LHCN-M2 (cell line): ENCODE measurements around the gene SEMA5B. TPM values are rescaled to one million over a fixed set of nuclear protein-coding genes. Genes with fewer than 3 reads are reported as not detected.

Experiments used
- DNase-seq: peaks from one replicate; pipeline ENCODE4 v3.0.0-alpha.2; 2012; ENCODE audit warnings: low read depth
- polyA plus RNA-seq: library from polyadenylated mRNA; unstranded; fragments of >200 nt; gene quantifications from one replicate; pipeline ENCODE4 v1.2.1, GENCODE V29; 2012; ENCODE audit warnings: missing spikeins
- total RNA-seq: library from RNA; depleted of rRNA; stranded (reverse); fragments of >200 nt; gene quantifications from 2 replicates; pipeline ENCODE4 v1.2.3, GENCODE V29; 2014; rRNA removed

Gene SEMA5B, protein sequence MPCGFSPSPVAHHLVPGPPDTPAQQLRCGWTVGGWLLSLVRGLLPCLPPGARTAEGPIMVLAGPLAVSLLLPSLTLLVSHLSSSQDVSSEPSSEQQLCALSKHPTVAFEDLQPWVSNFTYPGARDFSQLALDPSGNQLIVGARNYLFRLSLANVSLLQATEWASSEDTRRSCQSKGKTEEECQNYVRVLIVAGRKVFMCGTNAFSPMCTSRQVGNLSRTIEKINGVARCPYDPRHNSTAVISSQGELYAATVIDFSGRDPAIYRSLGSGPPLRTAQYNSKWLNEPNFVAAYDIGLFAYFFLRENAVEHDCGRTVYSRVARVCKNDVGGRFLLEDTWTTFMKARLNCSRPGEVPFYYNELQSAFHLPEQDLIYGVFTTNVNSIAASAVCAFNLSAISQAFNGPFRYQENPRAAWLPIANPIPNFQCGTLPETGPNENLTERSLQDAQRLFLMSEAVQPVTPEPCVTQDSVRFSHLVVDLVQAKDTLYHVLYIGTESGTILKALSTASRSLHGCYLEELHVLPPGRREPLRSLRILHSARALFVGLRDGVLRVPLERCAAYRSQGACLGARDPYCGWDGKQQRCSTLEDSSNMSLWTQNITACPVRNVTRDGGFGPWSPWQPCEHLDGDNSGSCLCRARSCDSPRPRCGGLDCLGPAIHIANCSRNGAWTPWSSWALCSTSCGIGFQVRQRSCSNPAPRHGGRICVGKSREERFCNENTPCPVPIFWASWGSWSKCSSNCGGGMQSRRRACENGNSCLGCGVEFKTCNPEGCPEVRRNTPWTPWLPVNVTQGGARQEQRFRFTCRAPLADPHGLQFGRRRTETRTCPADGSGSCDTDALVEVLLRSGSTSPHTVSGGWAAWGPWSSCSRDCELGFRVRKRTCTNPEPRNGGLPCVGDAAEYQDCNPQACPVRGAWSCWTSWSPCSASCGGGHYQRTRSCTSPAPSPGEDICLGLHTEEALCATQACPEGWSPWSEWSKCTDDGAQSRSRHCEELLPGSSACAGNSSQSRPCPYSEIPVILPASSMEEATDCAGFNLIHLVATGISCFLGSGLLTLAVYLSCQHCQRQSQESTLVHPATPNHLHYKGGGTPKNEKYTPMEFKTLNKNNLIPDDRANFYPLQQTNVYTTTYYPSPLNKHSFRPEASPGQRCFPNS
- total RNA-seq, result 0.06 TPM in 1 of 2 replicates, not detected in the other
- polyA plus RNA-seq, result not detected

DNA sequence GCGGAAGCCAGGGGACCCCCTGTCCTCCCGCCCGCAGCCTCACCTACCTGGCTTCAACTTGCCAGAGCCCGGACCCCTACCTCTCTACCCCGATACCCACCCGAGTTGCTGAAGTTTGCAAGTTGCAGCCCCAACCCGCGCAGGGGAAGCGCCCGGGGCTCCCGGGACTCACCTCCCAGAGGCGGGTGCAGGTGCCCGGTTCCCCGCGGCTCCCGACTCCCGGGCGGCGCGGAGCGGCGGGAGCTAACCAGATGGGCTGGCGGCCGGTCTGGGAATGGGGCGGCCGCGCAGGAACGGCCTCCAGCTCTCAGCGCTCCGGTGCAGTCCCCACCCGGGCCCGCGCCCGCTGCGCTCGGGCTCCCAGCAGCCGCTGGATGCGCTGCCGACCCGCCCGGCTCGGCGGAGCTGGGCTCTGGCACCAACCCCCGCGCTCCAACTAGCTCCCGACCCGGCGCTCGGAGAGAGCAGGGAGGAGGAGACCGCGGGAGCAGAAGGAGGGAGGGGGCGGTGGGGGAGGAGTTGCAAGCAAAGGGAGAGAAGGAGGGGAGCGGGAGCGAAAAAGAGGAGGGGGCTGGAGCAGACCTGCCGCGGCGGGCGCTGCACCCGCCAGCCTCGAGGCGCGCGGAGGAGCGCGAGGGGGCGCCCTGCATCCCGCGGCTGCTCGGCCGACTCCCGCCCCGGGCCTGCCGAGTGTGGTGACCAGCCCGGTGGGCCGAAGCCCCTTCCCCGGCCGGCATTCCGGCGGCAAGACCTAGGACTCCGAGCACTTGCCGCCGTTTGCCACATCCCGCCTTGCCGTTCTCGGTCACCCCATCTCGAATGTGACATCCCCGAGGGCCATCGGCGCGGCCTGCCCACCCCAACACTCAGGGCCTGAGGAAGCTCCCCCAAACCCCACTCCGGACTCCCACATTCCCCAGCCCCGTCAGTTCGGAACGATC, at the start of gene SEMA5B:
Gene SEMA5B, minus strand, starts transcription at position 472 of the 941 bp plus-strand sequence. CDS start 66,500 bp downstream, outside the sequence.
- DNase-seq, result no peak

DNA sequence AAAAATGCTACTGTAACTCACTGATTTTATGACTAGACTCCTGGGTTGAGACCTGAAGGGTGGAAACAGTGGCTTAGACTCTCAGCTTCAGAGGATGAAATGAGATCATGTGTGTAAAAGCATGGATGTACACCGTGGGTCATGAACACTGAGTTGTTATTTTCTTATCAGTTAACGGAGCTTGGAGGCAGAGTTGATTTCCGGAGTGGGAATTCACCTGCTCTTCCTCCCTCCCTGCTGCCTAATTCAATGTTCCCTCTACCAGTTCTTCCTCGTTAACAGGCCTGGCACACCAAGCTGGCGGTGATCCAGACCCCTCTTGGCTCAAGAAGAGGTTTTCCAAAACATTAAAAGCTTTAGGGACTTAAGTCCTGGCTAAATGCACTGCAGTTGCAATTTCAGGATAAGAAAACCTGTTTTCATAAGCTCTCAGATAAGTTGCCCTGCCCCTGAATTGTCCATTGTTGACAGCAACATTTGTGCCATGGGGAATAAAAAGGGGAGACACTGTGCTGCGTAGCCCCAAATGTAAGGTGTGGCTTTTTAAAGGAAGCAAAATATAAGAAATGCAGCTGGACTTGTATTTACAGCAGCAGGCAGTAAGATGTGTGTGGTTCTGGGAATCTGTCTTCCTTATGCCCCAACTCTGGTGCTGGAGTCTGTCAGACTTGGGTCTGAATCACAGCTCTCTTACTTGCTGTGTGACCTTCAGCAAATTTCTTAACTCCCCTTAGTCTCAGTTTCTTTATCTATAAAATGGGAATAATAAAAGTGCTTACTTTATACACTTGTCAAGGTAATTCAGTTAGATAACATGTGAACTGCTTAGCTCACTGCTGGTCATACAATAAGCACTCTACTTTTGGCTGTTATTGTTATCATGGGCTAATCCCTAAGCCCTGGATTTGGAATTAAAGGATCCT, 49.2 kb upstream of the SEMA5B start:
- DNase-seq, result no peak

DNA sequence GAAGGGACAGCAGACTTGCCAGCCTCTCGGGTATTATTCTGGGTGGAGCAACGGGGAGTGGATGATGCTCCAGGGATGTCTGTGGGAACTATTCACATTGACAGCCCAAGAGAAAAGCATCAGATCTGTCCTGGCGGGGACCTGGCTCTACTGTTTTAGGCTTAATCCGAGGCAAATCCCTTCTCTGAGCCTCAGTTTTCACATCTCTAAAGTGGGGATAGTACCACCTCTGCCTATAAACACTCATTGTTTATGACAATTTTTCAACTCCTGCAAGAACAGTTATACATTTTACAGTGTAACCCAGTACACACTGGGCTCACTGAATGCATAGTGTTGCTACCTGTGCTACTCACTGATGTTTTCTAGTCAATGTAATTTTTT, 48.5 kb upstream of the SEMA5B start:
- no peak for DNase-seq

DNA sequence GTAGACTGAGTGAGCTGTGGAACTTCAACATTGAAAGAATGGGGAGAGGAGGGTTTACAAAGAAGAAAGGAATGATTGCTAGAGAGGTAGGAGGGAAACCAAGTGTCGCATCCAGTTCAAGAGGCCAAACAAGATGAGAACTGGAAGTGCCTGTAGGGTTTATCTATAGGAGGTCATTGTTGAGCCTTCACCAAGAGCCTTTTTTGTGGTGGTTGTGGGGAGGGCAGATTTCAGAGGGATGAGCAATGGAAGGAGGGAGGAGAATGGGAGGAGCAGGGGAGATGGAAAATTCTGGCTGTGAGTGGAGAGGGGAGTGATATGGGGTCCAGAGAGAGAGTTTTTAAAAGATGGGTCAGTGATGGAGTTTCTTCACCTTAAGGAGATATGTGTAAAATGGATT, 47.8 kb upstream of the SEMA5B start:
- peak; percentile 22 for DNase-seq

DNA sequence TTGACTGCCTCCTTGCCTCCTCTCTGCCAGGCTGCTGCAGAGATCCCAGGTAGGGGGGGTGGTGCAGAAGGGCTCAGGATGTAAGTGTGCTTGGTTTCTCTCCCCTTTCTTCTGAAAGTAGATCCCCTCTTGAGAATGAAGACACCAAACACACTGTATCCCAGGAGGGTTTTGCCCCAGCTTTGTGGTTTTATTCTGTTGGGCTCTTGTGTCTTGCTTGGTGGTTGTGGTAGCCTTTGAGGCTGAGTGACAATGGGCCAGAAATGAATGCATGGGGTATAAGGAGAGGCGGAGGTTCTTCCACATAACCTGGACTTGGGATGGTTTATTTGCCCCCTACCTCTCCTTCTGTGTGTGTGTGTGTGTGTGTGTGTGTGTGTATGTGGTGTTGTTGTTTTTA, 45.0 kb upstream of the SEMA5B start:
- DNase-seq, result no peak

DNA sequence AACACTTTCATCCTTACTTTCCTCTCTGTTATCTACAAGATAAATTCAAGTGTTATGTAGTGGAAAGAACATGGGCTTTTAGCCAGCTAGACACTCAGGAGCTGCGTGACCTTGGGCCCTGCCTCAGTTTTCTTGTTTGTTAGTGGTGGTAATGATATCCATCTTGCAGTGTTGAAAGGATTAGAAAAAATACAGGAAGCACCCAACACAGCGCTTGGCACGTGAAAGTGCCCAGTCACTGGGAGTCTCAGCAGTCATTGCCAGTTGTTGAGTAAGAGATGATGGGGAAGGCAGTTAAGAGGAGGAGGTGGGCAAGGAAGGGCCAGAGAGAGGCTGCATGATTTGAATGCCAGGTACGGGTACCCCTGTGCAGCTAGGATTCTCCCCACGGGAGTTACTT, 44.6 kb upstream of the SEMA5B start:
- no peak for DNase-seq

DNA sequence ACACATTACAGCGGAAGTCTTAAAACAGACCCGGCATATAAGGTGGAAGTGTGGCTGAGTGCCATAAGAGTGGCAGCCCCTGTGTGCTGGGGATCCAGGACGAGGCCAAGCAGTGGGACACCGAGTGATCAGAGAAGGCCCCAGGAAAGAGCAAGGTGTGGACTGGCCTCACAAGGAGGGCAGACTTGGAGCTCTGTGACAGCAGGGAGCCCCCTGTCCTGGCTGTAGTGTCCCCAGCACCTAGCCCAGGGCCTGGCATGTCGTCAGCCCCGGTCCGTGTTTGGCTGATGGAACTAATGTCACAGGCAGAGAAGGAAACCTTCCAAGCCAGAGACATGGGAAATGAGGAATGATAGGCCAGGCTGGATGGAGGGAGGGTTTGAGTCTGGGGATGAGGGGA, 44.0 kb upstream of the SEMA5B start:
- no peak for DNase-seq

DNA sequence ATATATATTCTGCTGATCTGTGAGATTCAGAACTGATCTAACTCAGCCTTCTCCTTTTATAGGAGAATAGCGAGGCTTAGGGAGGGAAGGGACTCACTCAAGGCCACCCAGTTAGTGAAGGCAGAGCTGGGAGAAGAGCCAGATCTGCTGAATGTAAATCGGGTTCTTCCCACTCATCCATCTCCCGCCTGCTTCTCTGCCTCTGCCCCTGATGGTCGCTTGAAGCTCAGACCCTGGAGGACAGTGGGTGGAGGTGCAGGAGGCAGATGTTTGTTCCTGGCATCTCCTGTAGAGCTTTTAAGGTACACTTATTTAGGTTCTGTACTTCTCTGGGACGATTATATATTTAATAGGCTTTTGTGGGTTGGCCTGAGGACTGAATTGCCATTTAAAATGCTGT, 43.6 kb upstream of the SEMA5B start:
- DNase-seq, result no peak

DNA sequence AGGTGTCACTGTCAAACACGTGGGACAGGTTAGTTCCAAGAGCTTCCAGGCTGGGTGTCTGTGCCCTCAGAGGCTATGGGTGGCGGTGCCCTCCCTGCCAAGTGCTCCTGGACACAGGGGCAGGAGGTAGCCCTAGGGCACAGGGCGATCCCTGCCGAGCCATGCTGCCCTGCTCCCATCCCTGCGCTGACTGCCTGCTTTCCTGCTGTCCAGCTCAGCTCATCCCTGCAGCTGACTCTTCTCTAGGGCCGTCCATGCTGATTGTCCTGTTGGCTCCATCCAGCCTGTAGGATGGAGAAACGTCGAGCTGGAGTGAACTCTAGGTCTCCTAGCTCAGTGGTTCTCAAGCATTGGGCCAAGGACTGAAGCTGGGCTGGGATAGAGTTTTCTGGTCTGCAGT, 42.9 kb upstream of the SEMA5B start:
- DNase-seq, result no peak

DNA sequence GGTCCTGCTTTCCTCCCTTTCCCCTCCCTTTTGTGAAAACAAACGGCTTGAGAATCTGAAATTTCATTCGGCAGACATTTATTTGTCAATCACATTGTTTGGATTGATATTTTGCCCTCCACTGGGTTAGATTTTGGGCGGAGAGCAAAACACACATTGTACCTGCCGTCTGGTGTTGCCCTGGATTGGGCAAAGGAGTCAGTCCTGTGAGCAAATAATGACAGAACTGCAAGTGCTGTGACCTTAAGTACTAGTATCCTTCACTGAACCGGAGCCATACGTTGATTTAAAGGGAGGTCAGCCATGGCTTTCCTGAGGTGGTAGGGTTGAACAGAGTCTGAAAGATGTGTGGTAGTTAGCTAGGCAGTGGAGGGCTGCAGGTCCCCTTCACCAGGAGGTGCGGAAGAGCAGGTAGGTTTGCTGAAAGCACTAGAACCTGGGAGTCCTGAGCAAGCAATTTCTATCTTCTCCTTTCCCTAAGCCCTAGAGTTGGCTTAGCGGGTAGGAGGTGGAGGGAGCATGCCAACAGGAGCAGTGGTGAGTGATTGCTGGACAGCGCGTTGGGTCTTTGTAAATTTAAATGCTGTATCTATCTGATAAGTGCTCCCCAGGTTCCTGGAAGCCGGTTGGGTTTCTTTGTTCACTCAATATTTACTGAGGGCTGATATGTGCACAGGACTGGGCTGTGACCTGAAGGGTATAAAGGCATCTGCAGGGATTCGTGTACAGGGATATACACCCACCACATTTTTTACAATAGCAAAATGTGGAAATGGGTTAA, 41.2 kb upstream of the SEMA5B start:
- no peak for DNase-seq

DNA sequence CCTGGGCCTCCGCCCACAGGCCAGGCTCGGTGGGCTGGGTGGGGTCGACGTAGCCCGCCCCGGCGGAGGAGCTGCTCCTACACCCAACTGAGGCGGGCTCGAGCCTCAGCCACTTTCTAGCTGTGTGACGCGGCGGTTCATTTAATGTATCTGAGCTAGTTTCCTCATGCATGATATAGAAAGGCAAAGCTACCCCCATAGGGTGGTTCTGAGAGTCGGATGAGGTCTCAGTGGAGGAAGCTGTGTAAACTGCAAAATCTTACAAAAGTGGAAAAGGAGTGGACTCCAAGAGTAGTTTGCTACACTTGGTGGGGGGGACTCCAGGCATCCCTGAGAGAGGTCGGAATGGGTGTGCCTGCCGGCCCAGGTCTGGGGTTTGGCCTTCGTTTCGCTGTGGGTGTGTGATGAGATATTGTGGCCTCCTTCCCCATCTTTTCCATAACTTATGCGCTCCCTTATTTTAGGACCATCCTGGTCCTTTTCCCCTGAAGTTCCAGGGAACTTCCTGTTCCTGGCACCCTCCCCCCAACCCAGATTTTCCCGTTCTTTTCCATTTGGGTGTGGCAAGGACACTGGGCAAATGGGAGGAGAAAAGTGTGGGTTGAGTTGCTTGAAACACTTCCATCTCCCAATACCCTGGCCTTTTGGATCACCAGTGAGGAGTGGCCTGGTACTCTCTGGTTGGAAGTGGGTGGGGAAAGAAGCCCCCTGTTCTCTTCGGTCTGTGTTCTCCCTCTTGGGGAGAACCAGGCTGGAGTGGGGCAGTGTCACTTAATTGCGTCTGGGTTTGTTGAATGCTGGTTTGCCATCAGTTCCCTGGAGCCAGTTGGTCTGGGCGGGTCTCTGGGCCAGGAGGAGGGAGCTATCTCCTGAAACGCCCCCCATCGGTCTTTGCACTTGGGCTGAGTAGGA, 40.4 kb upstream of the SEMA5B start:
- DNase-seq, result peak; percentile 19

DNA sequence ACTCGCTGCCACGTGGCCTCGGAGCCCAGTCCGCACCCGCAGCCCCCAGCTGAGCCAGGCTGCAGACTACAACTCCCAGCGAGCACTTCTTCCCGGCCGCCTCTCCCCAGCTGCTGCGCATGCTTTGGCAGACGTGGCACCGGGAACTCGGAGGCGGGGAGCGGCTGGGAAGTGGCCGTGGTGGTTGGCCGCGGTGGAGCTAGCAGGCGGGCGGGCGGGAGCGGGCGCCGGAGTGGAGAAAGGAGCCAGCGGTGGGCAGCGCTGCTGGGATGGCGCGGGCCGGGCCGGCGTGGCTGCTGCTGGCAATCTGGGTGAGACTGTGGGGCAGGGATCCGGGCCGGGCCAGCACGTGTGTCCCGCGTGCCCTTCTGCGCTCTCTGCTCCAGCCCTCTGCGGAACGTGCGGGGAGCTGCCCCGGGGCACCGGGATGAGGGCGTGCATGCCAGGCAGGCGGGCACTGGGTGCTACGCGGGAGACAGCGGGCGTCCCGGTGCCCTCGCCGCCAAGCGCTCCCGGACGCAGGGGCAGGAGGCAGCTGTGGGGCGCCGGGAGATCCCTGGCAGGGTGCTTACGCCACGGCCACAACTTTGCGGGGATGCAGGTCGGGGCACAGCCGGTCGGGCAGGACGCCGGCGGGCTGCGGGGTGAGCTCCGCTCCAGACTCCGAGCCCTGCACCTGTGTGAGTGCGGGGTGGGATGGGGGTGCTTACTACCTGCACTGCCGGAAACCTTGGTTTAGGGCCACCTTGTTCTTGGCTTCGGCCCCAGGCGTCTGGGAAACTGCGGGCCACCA, 39.5 kb upstream of the SEMA5B start, which contains the start of gene PDIA5:
Gene PDIA5, plus strand, starts transcription at position 130 of the 793 bp plus-strand sequence. Its CDS starts 140 bp downstream, at position 270.
- DNase-seq, result peak; percentile 85

DNA sequence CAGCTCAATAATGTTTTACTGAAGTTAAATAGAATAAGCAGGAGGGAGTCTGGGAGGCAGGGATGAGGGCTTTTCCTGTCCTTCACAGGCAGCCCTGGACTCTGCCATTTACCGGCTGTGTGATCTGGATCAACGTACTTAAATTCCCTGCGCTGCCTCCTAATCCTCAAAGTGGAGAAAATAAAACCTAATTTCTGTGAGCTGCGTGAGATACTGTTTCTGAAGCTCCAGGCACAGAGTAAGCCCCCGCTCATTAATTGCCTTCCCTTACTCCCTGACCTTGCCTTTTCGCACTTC, 39.0 kb upstream of the SEMA5B start:
- no peak for DNase-seq

DNA sequence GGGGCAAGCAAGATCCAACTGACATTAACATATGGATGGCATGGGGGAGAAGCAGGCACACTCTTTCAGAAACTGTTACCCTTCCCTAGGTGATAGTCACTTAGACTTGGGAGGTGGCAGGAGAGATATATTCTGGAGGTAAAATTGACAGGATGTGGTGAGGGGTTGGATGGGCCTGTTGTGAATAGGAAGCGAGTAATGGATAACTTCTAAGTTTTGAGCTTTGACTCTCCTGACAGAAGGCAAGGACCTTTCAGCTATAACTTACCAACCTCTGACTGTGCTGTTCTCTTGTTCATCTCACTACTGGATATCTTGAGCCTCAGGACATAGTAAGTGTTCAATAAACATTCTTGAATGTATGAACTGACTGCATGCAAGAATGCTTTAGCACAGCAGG, 37.4 kb upstream of the SEMA5B start:
- DNase-seq, result no peak

DNA sequence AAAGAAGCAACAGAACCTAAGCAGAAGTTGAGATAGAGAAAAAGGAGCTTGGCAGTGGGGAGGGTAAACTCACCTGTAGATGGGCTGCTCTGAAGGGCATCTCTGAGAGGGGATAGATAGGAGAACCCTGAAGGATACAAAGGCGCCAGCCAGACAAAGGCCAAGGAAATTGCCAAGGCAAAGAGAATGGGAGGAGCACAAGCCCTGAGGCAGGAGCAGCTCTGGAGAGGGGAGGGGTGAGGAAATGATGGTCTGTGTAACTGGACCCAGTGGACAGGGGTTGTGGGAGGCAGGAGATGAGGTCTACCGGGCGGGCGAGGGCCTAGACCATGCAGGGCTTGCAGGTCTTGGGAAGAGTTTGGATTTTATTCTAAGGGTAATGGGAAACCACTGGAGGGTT, 36.9 kb upstream of the SEMA5B start:
- no peak for DNase-seq

DNA sequence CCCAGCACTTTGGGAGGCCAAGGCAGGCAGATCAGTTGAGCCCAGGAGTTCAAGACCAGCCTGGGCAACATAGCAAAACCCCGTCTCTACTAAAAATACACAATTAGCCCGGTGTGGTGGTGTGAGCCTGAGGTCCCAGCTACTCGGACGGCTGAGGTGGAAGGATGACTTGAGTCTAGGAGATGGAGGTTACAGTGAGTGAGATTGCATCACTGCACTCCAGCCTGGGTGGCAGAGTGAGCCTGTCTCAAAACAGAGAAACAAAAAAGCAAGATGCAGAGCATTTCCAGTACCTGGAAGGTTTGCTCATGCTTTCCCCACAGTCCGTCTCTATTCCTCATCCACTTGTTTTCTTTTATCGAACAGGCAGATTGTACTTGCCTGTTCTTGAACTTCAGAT, 35.5 kb upstream of the SEMA5B start:
- DNase-seq, result no peak

DNA sequence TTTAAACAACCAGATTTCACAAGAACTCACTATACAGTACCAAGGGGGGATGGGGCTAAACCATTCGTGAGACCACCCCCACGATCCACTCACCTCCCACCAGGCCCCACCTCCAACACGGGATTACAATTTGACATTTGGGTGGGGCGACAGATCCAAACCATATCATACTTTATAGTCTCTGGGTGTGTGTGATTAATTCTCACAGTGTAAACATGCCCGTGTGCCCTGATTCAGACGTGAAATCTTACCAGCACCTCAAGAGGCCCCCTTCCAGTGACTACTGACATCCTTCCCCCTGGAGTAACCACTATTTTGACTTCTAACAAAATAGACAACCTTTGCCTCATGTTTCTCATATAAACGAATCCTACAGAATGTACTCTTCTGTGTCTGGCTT, 34.3 kb upstream of the SEMA5B start:
- no peak for DNase-seq
